GM12891 (cell line): ENCODE measurements around the gene MRPS18B.

Source experiments
- DNase-seq: peaks from one replicate; pipeline ENCODE4 v3.0.0; 2011; ENCODE audit warnings: low spot score; ENCODE audit not compliant: insufficient read length
- FAIRE-seq: peaks from 2 replicates; lab custom pipeline; 2011; peaks lifted over from hg19 to GRCh38; lab: Jason Lieb, UNC
- PAX5 ChIP-seq: IDR thresholded peaks from 2 replicates; pipeline ENCODE4 v1.6.1; 2011; ENCODE audit warnings: low read length, moderate library complexity, mild to moderate bottlenecking; ENCODE audit not compliant: insufficient read depth, severe bottlenecking
- POLR2A ChIP-seq: IDR thresholded peaks from 2 replicates; pipeline ENCODE4 v1.6.1; 2011; ENCODE audit warnings: low read depth, low read length, control low read depth
- POLR2AphosphoS5 ChIP-seq: IDR thresholded peaks from 2 replicates; pipeline ENCODE4 v1.6.1; 2011; ENCODE audit warnings: low read depth, low read length, control low read depth
- POU2F2 ChIP-seq: IDR thresholded peaks from 2 replicates; pipeline ENCODE4 v1.6.1; 2011; ENCODE audit warnings: low read depth, mild to moderate bottlenecking, control low read depth, low read length, moderate library complexity
- SPI1 ChIP-seq: IDR thresholded peaks from 2 replicates; pipeline ENCODE4 v1.6.1; 2011; ENCODE audit warnings: low read depth, low read length, control low read depth
- TAF1 ChIP-seq: IDR thresholded peaks from 2 replicates; pipeline ENCODE4 v1.6.1; 2011; ENCODE audit warnings: low read depth, low read length, control low read depth

MRPS18B gene

DNA sequence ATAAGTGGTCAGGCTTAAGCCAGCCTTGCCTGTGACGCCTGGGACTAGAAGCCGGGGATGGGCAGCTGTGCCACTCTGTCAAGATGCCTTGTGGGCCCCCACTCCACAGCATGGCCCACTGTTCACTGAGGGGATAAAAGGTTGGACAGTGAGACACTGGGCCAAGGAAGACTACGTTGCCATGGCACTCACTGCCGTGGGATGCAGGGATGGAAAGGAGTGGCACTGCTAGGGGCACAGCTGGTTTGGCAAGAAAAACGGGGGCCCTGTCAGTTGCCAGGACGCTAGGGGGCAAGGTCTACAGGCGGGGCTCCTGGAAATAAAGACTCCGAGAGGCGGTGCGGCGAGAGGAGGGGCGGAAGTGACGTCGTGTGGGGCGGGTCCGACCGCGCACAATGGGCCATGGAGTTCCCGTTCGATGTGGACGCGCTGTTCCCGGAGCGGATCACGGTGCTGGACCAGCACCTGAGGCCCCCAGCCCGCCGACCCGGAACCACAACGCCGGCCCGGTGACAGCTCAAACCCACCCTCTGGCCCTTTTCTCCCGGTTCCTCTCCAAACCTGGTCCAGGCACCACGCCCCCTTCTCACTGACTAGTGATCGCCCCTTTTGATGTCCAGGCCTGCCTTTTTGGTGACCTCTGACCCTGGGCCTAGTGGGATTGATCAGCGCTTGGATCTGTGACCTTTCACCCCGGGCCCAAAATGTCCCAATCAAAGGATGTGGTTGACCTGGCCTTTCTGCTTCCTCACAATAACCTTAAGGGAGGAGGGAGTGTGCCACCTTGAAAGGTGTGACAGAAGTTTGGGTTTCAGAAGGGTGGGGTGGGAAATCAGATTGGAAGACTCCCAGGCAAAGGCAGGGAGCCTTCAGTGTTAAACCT, 9.1 kb downstream of the MRPS18B start, which contains the start of gene ATAT1:
Gene ATAT1 (plus strand): TSS at position 391 of the 883 bp plus-strand sequence.
- TF ChIP-seq PAX5: no peak
- peak; percentile 83 for TF ChIP-seq POLR2AphosphoS5
- TF ChIP-seq TAF1: peak; percentile 63
- TF ChIP-seq POU2F2: peak; percentile 50; the same call in 1 of the 2 replicates
- TF ChIP-seq POLR2A: peak; percentile 84
- TF ChIP-seq SPI1: peak; percentile 42
- FAIRE-seq (peak; percentile 89), DNase-seq (peak; percentile 84)

DNA sequence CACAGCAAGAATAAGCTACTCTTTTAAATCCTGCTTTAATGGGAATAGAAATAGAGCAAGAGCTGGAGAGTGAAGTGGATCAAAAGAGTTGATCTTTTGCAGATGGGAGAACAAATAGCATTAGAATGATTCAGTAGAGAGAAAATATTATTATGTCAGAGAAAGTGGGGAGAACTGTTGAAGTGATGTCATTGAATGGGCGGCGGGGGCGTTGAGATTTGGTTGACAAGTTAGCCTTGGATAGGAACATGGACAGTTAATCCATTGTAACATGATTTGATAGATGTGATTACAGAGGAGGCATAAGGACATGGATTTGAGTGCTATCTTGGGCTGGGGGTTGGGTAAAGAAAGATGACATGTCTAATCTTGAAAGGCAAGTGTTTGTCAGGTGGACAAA, 18.2 kb downstream of the MRPS18B start:
- no peak for TF ChIP-seq PAX5
- no peak for TF ChIP-seq POU2F2
- no peak for TF ChIP-seq POLR2AphosphoS5
- TF ChIP-seq SPI1: no peak
- no peak for TF ChIP-seq POLR2A
- TF ChIP-seq TAF1: no peak
- no peak for FAIRE-seq

DNA sequence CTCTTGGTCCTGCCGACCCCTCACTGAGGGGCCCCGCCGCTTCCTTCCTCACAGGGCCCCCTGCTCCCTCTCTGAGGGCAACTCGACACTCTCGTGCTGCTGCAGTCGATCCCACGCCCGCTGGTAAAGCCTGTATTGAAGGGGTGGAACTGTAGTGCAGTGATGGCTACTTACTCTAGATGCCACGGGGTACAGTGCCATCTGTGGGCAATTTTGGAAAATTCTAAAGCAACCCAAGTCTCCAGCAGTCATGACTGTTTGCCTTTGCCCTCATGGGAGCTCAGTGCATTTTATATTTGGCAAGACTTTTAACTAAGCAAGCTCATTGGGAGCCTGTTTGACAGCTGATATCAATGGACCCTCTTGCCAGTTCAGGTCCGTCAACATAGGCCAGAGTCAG, 22.8 kb downstream of the MRPS18B start:
- DNase-seq (no peak), FAIRE-seq (no peak)
- TF ChIP-seq POLR2AphosphoS5 (no peak), TAF1 (no peak), POLR2A (no peak), SPI1 (no peak), PAX5 (no peak), POU2F2 (no peak)

More for the DNA sequence above, 18.2 kb downstream of the MRPS18B start:
- DNase-seq: no peak

DNA sequence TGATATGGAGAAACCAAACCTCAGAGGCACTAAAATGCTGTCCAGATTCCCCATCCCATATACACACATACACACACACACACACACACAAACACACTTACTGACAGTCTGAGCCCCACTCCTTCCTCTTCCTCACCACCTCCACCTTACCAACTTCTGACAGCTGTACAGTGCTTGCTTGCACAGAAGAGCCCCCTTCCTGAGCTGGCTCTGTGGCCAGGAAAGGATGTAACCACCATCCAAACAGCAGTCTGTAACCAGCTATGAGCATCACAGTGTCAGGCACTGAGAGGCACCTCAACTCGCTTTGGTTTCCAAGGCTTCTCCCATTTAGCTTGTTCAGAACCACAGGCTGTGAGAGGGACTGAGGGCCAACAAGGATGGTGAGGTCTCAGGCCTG, 23.4 kb downstream of the MRPS18B start:
- no peak for FAIRE-seq
- TF ChIP-seq TAF1: no peak
- TF ChIP-seq POLR2AphosphoS5: no peak
- TF ChIP-seq PAX5: no peak
- no peak for TF ChIP-seq SPI1
- no peak for TF ChIP-seq POLR2A
- no peak for TF ChIP-seq POU2F2
- no peak for DNase-seq

DNA sequence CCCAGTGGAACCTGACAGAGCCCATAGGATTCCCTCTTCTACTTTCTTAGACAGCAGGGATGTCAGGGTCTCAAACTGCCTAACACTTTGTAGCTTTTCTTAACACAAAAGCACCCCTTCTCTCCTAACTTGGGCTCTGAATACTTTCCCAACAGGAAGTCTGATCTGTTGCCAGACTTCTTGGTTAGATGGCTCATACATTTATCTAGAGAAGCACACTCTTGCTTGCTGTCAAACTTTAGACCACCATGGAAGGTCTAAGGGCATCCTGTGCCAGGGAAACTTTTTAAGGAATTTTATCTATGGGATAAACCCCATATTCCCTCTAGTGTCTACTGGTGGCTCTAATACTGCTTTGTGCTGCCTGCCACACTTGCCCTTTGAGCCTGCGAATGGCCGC, 26.0 kb downstream of the MRPS18B start:
- DNase-seq (no peak), FAIRE-seq (no peak)
- no peak for TF ChIP-seq POLR2AphosphoS5
- TF ChIP-seq TAF1: no peak
- no peak for TF ChIP-seq POU2F2
- no peak for TF ChIP-seq PAX5
- TF ChIP-seq SPI1: no peak
- TF ChIP-seq POLR2A: no peak

DNA sequence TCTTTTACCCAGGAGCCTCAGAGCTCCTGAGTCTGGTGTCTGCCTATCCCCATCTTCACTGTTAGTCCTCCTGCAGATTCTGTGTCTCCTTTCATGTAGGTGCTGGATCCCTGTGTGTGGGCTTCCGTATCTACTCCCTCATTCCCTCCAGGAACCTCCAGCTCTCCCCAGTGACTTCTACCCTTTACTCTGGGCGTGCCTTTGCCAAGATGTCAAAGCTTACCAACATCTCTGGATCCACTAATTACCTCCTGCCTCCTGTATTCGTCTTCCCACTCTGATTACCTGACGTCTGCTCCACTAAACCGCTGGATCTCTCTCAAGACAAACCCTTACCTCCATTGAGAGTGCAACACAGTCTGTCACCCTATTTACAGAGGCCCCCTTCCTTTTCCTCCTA, 27.1 kb downstream of the MRPS18B start:
- FAIRE-seq (no peak), DNase-seq (no peak)
- TF ChIP-seq PAX5: no peak
- no peak for TF ChIP-seq POU2F2
- TF ChIP-seq TAF1: no peak
- no peak for TF ChIP-seq POLR2AphosphoS5
- no peak for TF ChIP-seq POLR2A
- TF ChIP-seq SPI1: no peak

DNA sequence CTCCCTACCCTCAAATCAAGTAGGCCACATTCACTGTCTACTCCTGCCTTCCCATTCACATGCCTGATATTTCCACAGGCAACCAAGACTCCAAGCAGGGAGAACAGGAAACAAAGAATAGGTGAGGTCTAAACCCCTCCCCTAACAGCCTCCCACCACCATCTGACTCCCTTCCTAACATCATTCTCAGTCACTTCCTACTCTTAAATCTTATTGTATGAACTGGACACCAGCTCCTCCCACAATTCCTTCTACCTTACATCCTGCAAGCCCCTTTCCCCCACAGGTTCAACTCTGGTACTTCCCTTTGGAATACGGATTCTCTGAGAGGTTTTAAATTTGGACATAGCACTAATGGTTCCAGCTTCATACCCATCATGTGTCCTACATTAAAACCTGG, 28.3 kb downstream of the MRPS18B start:
- TF ChIP-seq POLR2AphosphoS5 (0 out of 2 replicates have a peak, but pooled peaks have one; percentile 27), POU2F2 (no peak)
- DNase-seq (no peak), FAIRE-seq (no peak)

DNA sequence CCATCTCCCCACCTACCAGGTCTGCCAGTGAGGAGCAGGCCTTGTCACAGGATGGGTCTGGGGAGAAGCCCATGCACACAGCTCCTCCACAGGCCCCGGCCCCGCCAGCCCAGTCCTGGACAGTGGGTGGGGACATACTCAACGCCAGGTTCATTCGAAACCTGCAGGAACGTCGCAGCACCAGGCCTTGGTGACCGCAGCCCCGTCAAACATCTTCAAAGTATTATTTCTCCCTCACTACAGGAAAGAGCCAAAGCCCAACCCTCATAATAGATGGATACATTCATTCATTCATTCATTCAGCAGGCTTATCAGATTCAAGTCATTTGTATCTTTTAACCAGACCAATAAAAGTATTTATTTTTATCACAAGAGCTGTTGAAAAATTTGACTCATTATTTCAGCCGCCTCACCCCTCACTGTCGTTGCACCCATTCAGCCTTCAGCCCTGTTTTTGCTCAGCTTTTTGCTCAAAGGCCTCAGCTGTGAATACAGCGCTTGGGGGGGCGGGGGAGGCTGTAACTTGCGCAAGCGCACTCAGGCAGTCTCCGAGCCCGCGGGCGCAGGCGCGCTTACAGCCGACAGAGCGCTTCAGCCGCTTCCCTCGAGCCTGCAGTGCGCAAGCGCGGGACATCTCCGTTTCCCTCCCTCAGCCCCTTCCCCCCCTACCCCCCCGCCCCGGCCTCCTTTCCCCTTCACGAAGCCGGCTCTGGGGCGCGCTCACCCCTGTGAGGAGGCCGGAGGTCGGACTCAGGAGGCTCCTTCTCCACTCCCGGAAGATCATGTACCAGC, 29.0 kb downstream of the MRPS18B start, which contains the start of gene C6orf136:
Gene C6orf136 (plus strand): TSS at position 684 of the 792 bp plus-strand sequence. CDS start 99 bp downstream, at position 783.
- peak; percentile 94 for DNase-seq
- peak; percentile 94 for FAIRE-seq
- TF ChIP-seq SPI1: no peak
- no peak for TF ChIP-seq TAF1
- TF ChIP-seq POU2F2: no peak
- TF ChIP-seq POLR2AphosphoS5: no peak
- no peak; the same call in 1 of the 2 replicates for TF ChIP-seq POLR2A
- no peak for TF ChIP-seq PAX5
